HepG2 (cell line): ENCODE data around the gene HSPB7.

Source experiments
- CEBPG ChIP-seq: IDR thresholded peaks from 2 replicates; pipeline ENCODE4 v1.6.1; 2016
- ELF4 ChIP-seq: sonication (generic); formaldehyde crosslinking; IDR thresholded peaks from 2 replicates; pipeline ENCODE4 v1.5.0; 2020; ENCODE audit warnings: missing genetic modification reagents, mild to moderate bottlenecking, moderate library complexity, borderline replicate concordance
- ZNF354B ChIP-seq: sonication (generic); formaldehyde crosslinking; IDR thresholded peaks from 2 replicates; pipeline ENCODE4 v1.8.0; 2022; ENCODE audit warnings: mild to moderate bottlenecking, missing genetic modification reagents
- ZNF589 ChIP-seq: sonication (generic); formaldehyde crosslinking; conservative IDR thresholded peaks from 2 replicates; pipeline ENCODE4 v1.8.0; 2022; ENCODE audit warnings: mild to moderate bottlenecking, moderate library complexity, missing genetic modification reagents
- TF ChIP-seq, protein P1 (sequence below): sonication (generic); formaldehyde crosslinking; IDR thresholded peaks from 2 replicates; pipeline ENCODE4 v1.5.0; 2020; ENCODE audit warnings: mild to moderate bottlenecking, missing genetic modification reagents, moderate library complexity

DNA sequence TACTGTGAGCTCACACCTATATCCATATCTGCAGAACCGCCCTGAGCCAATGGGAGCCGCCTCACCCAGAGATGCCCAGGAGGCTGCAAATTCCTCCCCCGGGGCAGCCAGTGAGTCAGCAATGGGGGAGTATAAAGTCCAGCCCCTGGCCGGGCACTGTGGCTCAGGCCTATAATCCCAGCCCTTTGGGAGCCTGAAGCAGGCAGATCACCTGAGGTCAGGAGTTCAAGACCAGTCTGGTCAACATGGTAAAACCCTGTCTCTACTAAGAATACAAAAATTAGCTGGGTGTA lies 20.7 kb upstream of the HSPB7 start:
- no peak for TF ChIP-seq CEBPG (CRISPR knock-in tag)
- no peak for TF ChIP-seq ELF4 (CRISPR knock-in tag)
- TF ChIP-seq, protein P1, sequence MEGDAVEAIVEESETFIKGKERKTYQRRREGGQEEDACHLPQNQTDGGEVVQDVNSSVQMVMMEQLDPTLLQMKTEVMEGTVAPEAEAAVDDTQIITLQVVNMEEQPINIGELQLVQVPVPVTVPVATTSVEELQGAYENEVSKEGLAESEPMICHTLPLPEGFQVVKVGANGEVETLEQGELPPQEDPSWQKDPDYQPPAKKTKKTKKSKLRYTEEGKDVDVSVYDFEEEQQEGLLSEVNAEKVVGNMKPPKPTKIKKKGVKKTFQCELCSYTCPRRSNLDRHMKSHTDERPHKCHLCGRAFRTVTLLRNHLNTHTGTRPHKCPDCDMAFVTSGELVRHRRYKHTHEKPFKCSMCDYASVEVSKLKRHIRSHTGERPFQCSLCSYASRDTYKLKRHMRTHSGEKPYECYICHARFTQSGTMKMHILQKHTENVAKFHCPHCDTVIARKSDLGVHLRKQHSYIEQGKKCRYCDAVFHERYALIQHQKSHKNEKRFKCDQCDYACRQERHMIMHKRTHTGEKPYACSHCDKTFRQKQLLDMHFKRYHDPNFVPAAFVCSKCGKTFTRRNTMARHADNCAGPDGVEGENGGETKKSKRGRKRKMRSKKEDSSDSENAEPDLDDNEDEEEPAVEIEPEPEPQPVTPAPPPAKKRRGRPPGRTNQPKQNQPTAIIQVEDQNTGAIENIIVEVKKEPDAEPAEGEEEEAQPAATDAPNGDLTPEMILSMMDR (CRISPR knock-in tag) = no peak
- no peak for TF ChIP-seq ZNF589 (CRISPR knock-in tag)
- no peak for TF ChIP-seq ZNF354B (CRISPR knock-in tag)
